SK-N-SH (cell line): Measurements from ENCODE around the gene AKAP4.

Source experiments
- FOXJ3 ChIP-seq: sonication (generic); formaldehyde crosslinking; IDR thresholded peaks from 2 replicates; pipeline ENCODE4 v1.5.1; 2020; ENCODE audit warnings: mild to moderate bottlenecking, missing genetic modification reagents
- FOXM1 ChIP-seq: IDR thresholded peaks from 2 replicates; pipeline ENCODE4 v1.4.0; 2012; ENCODE audit warnings: low read depth, mild to moderate bottlenecking
- MAX ChIP-seq: IDR thresholded peaks from 2 replicates; pipeline ENCODE4 v1.4.0; 2012; ENCODE audit warnings: low read depth
- POLR2AphosphoS5 ChIP-seq: IDR thresholded peaks from 2 replicates; pipeline ENCODE4 v1.6.1; 2012; ENCODE audit warnings: low read depth, low read length
- RAD21 ChIP-seq: IDR thresholded peaks from 2 replicates; pipeline ENCODE4 v1.6.1; 2012; ENCODE audit warnings: mild to moderate bottlenecking, low read length
- RCOR1 ChIP-seq: fragments of 150-350 bp; IDR thresholded peaks from 2 replicates; pipeline ENCODE4 v1.6.1; 2017; ENCODE audit warnings: antibody characterized with exemption, low read length
- SIN3A ChIP-seq: IDR thresholded peaks from 2 replicates; pipeline ENCODE4 v1.6.1; 2012; ENCODE audit warnings: low read depth, mild to moderate bottlenecking, low read length, moderate library complexity, borderline replicate concordance
- TCF12 ChIP-seq: IDR thresholded peaks from 2 replicates; pipeline ENCODE4 v1.4.0; 2012
- USF1 ChIP-seq: IDR thresholded peaks from 2 replicates; pipeline ENCODE4 v1.4.0; 2012; ENCODE audit warnings: low read depth, borderline replicate concordance
- TF ChIP-seq, protein P1 (sequence below): fragments of 200-600 bp; sonication (generic); IDR thresholded peaks from 2 replicates; pipeline ENCODE4 v1.6.1; 2017; ENCODE audit warnings: antibody characterized with exemption, mild to moderate bottlenecking, moderate library complexity
- TF ChIP-seq, protein P2 (sequence below): IDR thresholded peaks from 2 replicates; pipeline ENCODE4; 2012
- TF ChIP-seq, protein P3 (sequence below): fragments of 150-350 bp; IDR thresholded peaks from 2 replicates; pipeline ENCODE4 v1.6.1; 2017; ENCODE audit warnings: antibody characterized with exemption, low read length, low read depth, borderline replicate concordance
- TF ChIP-seq, protein P4 (sequence below): IDR thresholded peaks from 2 replicates; pipeline ENCODE4 v1.6.1; 2012; ENCODE audit warnings: mild to moderate bottlenecking, low read depth, low read length, moderate library complexity

DNA sequence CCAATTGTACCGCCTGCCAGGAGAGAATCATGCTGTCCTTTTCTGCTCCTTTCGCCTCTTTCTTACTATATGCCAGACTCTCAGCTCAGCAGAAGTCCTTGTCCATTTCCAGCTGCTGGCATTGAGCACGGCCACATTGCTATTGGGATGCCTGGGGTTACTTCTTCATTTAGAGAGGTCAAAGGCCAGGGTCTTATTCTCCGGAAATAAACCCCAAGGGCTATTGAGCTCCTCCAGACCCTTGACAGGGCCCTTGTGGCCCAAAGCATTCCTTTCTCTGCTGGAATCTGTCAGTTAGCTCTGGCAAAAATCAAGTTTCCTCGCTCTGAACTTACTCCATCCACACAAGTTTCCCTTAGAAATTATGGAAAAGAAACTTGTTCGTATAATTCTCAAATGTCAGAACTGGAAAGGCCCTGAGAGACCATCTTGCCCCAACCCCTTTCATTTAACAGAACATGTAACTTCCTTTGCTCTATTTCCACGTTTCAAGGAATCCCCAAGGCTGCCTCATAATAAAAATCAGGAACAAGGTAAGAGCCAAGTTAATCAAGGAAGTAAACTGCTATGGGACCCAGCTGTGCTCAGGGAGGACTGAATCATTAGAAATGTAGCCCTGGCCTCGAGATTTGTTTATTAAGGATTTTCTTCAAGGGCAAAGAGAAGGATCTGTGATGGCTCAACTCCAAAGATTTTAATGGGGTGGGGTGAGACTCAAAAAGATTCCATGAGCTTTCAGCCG, 11.8 kb downstream of the AKAP4 start:
- no peak for TF ChIP-seq RCOR1
- no peak for TF ChIP-seq MAX
- TF ChIP-seq, protein P1, sequence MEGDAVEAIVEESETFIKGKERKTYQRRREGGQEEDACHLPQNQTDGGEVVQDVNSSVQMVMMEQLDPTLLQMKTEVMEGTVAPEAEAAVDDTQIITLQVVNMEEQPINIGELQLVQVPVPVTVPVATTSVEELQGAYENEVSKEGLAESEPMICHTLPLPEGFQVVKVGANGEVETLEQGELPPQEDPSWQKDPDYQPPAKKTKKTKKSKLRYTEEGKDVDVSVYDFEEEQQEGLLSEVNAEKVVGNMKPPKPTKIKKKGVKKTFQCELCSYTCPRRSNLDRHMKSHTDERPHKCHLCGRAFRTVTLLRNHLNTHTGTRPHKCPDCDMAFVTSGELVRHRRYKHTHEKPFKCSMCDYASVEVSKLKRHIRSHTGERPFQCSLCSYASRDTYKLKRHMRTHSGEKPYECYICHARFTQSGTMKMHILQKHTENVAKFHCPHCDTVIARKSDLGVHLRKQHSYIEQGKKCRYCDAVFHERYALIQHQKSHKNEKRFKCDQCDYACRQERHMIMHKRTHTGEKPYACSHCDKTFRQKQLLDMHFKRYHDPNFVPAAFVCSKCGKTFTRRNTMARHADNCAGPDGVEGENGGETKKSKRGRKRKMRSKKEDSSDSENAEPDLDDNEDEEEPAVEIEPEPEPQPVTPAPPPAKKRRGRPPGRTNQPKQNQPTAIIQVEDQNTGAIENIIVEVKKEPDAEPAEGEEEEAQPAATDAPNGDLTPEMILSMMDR = no peak
- TF ChIP-seq, protein P2, sequence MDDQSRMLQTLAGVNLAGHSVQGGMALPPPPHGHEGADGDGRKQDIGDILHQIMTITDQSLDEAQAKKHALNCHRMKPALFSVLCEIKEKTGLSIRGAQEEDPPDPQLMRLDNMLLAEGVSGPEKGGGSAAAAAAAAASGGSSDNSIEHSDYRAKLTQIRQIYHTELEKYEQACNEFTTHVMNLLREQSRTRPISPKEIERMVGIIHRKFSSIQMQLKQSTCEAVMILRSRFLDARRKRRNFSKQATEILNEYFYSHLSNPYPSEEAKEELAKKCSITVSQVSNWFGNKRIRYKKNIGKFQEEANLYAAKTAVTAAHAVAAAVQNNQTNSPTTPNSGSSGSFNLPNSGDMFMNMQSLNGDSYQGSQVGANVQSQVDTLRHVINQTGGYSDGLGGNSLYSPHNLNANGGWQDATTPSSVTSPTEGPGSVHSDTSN = no peak
- TF ChIP-seq POLR2AphosphoS5 = no peak
- no peak for TF ChIP-seq TCF12
- TF ChIP-seq, protein P3, sequence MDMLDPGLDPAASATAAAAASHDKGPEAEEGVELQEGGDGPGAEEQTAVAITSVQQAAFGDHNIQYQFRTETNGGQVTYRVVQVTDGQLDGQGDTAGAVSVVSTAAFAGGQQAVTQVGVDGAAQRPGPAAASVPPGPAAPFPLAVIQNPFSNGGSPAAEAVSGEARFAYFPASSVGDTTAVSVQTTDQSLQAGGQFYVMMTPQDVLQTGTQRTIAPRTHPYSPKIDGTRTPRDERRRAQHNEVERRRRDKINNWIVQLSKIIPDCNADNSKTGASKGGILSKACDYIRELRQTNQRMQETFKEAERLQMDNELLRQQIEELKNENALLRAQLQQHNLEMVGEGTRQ = no peak
- TF ChIP-seq SIN3A = no peak
- TF ChIP-seq USF1 = no peak
- TF ChIP-seq, protein P4, sequence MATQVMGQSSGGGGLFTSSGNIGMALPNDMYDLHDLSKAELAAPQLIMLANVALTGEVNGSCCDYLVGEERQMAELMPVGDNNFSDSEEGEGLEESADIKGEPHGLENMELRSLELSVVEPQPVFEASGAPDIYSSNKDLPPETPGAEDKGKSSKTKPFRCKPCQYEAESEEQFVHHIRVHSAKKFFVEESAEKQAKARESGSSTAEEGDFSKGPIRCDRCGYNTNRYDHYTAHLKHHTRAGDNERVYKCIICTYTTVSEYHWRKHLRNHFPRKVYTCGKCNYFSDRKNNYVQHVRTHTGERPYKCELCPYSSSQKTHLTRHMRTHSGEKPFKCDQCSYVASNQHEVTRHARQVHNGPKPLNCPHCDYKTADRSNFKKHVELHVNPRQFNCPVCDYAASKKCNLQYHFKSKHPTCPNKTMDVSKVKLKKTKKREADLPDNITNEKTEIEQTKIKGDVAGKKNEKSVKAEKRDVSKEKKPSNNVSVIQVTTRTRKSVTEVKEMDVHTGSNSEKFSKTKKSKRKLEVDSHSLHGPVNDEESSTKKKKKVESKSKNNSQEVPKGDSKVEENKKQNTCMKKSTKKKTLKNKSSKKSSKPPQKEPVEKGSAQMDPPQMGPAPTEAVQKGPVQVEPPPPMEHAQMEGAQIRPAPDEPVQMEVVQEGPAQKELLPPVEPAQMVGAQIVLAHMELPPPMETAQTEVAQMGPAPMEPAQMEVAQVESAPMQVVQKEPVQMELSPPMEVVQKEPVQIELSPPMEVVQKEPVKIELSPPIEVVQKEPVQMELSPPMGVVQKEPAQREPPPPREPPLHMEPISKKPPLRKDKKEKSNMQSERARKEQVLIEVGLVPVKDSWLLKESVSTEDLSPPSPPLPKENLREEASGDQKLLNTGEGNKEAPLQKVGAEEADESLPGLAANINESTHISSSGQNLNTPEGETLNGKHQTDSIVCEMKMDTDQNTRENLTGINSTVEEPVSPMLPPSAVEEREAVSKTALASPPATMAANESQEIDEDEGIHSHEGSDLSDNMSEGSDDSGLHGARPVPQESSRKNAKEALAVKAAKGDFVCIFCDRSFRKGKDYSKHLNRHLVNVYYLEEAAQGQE = no peak
- no peak for TF ChIP-seq FOXM1
- no peak for TF ChIP-seq FOXJ3 (CRISPR knock-in tag)
- TF ChIP-seq RAD21 = no peak
